Activated T-cell treated with anti-CD3 and anti-CD28 coated beads, Interleukin-2, amount 50 U/mL, for 48 hours (primary cell): ENCODE measurements around the gene LYPD3.
"Not testable (repeated sequence)": the region's sequence is repeated elsewhere in the genome, so short reads cannot be mapped to it uniquely, and the experiment has no call there.

ENCODE experiments used
- DNase-seq, 2 experiments: peaks; one replicate each; pipeline ENCODE4 v3.0.0-alpha.2; 2020

Gene LYPD3

DNA sequence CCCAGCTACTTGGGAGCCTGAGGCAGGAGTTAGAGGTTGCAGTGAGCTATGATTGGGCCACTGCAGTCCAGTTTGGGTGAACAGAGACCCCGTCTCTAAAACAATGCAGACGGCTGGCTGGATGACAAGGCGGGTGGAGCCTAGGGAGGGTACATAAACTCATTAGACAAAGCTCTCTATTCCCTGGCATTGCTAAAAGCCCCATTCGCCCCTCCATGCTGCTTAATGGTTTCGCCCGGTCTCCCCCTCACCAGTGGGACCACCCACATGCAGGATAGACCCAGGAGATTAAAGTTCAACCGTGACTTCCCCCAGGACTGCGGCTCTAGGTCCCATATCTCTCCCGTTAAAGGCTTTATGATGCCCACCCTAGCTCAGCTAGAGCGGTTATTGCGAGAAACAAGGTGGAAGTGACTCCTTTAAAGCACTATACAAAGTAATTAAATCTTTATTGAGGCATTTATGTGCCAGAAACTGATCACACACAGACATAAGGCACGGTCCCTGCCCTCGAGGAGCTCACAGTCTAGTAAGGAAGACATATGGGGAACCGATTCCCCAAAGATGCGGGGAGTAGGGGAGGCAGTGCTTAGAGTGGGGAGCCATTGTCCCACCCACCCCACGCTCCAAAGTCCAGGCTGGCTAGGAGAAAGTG lies 4.9 kb downstream of the LYPD3 start:
- no peak for DNase-seq

DNA sequence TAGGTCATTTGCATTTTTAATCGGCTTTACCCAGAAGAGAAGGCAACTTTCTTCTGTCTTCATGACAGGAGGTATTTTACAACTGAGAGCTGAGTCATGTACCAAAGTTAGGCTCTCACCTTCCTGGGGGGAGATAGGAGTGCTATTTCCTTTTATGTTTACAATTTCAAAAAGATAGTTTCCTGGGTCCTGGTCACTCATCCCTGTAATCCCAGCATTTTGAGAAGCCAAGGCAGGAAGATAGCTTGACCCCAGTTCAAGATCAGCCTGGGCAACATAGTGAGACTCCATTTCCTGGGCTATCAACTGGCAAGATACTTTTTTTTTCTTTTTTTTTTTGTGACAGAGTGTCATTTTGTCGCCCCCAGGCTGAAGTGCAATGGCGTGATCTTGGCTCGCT lies 7.6 kb downstream of the LYPD3 start:
- no peak for DNase-seq

DNA sequence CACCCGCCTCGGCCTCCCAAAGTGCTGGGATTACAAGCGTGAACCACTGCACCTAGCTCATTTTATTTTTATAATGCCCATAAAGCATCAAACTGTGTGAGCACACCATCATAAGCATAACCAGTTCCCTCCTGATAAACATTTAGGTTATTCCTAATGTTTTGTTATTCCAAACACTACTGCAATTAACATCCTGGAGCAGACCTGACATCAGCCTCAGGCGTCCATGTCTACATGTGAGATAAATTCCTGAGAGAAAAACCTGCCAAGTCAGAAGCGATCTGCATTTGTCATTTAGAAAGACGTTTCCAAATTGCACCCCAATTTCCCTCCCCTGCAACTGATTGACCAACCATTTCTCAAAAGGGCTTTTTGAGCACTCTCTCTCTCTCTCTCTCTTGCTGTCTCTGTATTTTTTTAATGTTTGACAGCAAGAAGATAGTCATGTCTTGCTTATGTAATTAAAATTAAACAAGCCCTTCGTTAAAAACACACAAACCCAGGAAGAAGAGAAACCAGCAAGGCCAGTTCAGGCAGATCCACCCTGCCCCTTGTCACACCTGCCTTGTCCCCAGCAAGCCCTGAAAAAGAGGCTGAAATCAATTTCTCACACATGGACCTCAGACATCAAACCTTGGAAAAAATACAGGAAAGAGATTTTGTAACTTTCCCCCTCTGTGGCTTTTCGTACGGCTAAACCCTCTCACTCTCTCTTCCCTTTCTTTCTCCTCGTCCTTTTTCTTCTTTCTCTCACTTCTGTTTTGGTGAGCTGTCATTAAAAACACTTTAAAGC lies 9.9 kb downstream of the LYPD3 start:
- DNase-seq = no peak

DNA sequence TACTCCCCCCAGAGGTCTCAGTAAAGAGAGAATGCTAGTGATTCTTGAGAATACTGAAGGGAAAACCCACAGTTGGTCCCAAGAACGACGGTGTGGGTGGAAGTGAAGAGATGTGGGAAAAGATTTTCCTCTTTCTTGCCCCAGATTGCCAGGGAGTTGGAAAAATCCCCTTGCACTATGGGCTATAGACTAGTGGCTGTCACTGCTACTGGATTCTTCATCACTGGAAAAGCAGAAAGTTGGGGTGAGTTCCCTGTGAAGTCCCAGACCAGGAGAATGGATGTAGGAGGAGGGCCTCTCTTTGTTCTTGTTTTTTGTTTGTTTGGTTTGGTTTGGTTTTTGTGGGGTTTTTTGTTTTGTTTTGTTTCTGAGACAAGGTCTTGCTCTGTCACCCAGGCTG lies 11.4 kb downstream of the LYPD3 start:
- no peak for DNase-seq

DNA sequence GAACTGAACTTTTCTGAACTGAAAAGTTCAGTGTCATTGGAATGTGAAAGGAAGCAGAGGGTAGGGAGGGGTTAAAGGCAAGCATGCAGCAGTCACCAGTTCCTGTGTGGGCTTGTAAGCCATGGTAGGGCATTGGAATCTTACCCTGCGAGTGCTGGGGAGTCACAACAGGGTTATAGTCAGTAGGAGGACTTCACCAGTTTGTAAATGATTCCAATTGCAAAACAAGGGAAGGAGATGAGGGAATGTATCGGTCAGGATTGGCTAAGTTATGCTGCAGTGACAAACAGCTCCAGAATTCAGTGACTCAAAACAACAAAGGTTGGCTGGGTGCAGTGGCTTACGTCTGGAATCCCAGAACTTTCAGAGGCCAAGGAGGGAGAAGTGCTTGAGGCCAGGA lies 12.8 kb downstream of the LYPD3 start:
- DNase-seq = no peak

DNA sequence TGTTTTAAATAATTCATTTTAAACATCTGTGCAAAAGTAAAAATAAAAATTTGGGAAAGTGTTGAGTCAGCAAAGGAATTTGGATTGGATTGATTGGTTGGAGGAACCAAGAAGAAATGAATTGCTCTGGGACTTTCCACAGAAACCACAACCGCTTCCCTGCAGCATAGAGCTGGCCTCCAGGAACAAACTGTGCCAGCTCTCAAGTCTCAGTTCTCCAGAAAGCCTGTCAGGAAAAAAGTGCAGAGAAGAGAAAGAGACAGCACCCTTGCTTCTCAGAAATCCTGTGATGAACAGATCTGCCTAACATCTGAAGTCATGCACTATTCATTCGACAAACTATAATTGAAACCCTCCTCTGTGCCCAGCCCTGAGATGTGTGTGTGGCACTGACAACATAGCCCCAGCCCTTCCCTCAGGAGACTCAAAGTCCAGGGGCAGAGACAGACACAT lies 14.8 kb downstream of the LYPD3 start:
- DNase-seq = no peak

DNA sequence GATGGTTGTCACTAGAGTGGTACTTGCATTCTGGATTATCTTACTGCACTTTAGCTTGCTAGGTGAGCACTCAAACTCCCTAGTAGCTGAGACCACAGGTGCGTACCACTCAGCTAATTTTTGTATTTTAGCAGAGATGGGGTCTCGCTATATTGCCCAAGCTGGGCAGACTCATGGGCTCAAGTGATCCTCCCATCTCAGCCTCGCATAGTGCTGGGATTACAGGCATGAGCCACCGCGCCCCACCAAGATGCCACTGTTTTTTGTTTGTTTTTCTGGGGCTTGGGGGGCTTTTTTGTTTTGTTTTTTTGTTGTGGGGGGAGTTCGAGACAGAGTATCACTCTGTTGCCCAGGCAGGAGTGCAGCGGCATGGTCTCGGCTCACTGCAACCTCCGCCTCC lies 17.8 kb downstream of the LYPD3 start:
- DNase-seq = no peak

DNA sequence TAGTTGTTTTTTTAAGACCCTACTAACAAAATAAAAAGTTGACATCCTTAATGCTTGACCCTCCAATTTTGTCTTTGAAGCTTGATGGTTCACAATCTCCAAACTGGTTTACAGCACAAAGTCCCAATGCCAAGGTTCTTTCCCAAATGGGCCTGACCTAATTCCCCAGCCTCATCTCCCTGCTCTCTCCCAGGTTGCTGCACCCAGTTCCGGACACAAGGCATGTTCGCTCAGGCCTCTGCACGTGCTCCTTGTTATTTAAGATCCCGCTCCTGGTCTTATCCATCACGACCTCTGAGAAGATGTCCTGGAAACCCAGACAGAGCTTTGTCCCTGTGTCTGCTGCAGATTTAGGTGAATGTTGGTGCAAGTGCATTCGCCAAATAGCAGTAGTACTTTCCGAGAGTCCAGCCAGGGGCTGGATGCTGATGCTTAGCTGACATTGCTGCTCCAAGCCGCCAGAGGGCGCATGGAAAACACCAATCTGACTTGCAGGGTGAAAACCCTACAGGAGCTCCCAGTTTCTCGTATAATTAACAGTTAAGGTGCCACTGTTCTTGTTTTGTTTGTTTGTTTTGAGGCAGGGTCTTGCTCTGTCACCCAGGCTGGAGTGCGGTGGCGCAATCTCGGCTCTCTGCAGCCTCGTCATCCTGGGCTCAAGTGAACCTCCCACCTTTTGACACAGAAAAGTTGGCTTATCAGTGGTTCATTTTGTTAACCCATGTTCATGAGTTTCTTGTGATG lies 18.5 kb downstream of the LYPD3 start:
- peak; percentile 86 for DNase-seq

DNA sequence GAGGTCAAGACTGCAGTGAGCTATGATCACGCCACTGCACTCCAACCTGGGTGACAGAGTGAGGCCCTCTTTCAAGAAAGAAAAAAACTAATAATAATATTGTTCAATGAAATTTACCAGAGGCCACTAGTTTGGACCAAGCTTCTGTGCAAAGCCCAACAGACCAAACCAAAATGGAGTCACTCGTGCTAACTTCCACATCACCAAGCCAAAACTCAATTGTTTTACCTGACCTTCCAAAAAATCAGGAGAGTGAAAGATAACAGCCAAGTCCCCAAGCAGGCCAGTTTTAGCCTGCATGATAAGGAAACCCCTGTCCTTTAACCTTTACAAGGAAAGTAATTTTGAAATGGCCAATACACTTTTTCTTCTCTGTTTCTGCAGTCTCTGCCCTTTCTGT lies 20.0 kb downstream of the LYPD3 start:
- DNase-seq = no peak

DNA sequence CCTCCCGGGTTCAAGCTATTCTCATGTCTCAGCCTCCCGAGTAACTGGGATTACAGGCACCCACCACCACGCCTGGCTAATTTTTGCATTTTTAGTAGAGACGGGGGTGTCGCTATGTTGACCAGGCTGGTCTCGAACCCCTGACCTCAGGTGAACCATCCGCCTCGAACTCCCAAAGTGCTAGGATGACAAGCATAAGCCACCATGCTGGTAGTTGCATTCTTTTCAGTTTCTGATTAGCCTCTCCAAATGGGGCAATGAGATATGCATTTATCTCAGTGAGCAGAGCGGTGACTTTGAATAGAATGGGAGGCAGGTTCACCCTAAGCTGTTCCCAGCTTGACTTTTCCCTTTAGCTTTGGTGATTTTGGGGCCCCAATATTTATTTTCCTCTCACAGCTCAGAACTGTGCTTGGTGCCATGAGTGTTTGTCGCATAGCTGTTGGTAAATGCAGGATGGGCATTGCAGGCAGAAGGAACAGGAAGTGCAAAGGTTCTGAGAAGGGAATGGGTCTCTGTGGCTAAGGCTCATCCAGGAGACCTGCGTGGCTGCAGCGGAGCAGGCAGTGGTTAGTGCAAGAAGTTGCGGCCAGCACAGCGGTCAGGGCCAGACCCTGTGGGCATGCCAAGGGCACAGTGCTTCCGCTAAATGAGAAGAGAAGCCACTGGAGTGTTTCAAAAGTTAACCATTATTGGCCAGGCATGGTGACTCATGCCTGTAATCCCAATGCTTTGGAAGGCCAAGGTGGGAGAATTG lies 20.7 kb downstream of the LYPD3 start:
- no peak for DNase-seq

DNA sequence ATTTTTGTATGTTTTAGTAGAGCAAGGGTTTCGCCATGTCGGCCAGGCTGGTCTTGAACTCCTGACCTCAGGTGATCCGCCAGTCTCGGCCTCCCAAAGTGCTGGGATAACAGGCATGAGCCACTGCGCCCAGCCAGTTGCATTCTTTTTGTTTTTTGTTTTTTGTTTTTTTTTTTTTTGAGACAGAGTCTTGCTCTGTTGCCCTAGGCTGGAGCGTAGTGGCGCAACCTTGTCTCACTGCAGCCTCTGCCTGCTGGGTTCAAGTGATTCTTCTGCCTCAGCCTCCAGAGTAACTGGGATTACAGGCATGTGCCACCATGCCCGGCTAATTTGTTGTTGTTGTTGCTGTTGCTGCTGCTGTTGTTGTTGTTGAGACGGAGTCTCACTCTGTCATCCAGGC lies 21.3 kb downstream of the LYPD3 start:
- not testable (repeated sequence) for DNase-seq

DNA sequence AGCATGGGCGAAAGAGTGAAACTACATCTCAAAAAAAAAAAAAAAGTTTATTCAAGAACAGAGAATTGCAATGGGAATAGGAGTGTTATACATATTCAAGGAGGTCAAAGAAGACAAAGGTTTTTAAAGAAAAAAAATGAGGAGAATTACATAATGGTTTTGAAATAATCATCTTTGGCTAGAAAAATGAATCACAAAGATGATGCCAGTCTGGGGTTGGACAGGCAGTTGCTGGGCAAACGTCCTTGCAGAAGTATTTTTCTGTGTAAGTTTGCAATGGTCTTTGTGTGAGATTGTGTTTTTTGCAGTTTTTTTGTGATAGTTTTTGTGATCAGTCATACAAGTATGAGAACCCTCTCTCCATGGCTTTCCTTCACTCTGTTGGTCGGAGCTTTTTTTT lies 23.7 kb downstream of the LYPD3 start:
- no peak for DNase-seq

DNA sequence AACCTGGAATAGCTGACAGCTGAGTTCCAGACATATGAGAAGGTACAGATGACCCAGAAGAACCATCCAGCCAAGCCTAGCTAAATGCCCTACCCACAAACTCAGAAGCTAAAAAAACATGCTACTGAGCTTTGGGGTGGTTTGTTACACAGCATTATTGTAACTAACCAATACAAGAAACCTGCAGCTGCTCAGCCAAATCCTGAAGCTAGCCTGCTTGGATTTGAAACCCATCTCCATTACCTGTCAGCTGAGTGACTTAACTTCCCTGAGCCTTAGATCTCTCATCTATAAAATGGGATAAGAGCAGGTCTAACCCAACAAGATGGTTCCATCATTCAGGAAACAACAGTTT lies 25.7 kb downstream of the LYPD3 start:
- DNase-seq = no peak

DNA sequence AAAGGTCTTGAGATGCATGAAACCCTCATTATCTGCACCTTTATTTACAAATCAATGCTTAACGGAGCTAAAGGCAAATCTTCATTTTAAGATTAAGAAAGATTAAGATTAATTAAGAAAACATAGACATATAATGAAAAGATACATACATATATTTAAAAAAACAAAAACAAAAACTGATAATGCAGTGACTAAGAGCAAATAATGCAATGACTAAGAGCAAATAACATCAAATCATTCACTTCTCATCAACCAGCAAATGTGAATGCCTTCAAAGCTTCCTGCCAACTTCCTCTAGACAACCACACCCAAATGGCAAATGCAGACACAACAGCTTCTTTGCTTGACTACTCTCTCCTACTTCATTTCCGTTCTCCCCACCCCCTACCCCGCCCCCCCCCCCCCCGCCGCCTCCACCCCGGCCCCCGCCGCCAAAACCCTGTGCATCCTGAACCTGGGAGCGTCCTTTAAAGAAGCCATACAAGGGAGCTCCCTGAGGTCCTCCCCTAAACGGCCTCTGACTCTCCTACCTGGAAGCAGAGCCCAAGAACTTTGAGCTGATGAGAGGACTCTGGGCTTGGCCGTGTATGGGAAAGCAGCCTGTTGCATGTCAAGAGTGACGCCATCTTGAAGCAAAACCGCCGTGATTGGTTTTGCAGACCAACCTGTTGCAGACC lies 26.2 kb downstream of the LYPD3 start:
- no peak for DNase-seq

DNA sequence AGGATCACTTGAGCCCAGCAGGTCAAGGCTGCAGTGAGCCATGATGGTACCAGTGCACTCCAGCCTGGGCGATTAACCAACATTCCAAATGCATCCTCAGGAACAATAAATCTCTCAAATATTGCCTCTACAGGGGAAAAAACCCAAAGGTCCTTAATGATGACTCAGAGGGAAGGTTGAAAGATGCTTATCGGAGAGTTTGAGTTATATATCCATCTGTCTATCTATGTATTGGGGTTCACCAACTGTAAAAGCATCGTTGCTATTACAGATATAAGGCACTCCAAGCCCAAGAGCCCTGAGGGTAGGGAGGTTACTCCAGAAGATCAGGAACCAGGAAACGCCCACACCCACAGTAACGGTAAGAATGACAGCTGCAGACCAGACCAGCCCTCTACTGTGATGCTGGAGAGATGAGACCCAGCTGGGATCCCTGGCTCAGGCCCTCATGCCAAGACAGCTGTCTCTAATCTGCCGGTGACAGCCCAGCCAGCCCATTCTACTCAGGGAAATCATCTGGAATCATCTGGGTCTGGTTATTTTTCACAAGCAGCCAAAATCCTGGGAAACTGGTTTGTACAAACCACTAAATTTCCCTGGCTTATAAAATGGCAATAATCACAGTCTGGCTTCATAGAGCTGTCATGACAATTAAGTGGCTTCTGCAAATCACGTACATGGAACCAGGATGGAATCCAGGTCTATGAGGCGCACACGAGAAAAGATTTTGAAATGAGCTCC lies 26.9 kb downstream of the LYPD3 start:
- DNase-seq = peak in 1 of 2 experiments; percentile 34

DNA sequence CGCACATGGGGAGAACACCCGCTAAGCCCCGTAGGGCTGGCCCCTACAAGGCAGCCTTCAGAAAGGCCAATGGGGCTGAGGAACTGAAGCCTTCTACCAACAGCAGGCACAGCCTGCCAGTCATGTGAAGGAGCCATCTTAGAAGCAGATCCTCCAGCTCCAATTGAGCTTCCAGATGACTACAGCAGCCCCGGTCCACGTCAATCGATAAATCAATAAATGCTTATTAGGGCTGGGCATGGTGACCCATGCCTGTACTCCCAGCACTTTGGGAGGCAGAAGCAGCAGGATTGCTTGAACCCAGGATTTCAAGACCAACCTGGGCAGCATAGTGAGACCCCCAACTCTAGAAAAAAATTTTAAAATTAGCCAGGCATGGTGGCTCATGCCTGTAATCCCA lies 27.7 kb downstream of the LYPD3 start:
- no peak for DNase-seq

DNA sequence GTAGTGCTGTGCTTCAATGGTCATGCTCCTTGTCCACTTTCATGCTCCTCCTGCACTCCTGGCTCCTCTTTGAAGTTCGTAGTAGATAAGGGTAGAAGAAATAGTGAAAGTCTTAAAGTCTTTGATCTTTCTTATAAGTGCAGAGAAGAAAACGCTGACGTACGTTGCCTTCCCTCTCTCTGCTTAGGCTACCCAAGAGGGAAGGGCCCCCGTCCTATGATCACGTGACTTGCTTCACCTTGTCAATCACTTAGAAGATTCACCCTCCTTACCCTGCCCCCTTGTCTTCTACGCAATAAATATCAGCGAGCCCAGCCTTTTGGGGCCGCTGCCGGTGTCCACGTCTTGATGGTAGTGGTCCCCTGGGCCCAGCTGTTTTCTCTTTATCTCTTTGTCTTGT lies 28.1 kb downstream of the LYPD3 start:
- DNase-seq = not testable (repeated sequence)

DNA sequence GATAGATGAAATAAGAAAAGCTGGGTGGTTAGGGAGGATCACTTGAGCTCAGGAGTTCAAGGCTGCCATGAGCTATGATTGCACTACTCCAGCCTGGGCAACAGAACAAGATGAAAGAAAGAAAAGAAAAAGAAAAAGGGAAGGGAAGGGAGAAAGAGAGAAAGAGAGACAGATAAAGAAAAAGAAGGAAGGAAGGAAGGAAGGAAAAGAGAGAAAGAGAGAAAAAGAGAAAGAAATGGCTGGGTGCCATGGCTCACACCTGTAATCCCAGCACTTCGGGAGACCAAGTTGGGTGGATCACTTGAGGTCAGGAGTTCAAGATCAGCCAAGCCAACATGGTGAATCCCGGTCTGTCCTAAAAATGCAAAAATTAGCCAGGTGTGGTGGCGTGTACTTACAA lies 29.6 kb downstream of the LYPD3 start:
- no peak for DNase-seq

DNA sequence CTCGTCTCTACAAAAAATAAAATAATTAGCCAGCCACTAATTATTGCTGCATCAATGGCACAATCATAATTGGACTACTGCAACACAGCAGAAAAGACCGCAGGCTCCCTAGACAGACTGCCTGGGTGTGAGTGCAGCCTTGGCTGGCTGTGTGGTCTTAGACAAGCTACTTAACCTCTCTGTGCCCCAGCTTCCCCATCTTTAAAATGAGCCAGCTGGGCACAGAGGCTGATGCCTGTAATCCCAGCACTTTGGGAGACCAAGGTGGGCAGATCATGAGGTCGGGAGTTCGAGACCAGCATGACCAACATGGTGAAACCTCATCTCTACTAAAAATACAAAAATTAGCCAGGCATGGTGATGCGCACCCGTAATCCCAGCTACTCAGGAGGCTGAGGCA lies 31.7 kb downstream of the LYPD3 start:
- no peak for DNase-seq

DNA sequence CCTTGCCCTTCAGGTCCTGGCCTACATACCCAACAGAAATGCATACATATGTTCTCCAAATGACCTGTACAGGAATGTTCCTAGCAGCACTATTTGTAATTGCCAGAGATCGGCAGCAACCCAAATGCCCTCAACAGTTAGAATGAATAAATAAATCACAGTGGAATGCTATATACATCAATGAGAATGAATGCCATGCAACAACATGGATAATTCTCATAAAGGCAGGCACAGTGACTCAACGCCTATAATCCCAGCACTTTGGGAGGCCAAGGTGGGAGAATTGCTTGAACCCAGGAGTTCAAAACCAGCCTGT lies 32.1 kb downstream of the LYPD3 start:
- DNase-seq = no peak

DNA sequence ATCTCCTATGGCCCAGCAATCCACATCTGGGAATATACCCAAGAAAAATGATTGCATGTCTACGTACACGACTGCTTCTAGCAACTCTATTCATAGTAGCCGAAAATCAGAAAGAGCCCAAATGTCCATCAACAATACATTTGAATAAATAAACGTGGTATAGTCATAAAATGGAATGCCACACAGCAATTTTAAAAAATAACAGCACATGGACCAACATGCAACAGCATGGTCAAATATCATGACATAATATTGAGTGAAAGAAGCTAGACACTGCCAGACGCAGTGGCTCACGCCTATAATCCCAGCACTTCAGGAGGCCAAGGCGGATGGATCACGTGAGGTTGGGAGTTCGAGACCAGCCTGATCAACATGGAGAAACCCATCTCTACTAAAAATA lies 34.4 kb downstream of the LYPD3 start:
- no peak for DNase-seq

DNA sequence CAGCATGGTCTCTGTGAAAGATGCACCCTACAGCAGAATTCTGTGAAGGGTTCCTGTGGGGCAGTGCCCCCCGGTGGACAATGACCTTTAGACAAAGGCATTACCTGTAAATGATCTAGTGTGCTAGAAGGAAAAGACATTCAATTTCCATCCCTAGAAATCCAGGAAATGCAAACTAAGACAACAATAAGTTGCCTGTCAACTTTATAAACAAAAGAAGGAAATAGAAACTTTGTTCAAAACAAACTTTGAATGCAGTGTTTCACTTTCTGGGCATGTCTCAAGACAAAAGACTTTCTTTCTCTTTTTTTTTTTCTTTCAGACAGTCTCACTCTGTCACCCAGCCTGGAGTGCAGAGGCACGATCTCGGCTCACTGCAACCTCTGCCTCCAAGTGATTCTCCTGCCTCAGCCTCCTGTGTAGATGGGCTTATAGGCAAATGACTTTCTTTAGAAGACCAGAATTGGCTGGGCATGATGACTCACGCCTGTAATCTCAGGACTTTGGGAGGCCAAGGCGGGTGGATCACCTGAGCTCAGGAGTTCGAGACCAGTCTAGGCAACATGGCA lies 35.2 kb downstream of the LYPD3 start:
- peak in 1 of 2 experiments; percentile 25 for DNase-seq
